GM12872 (cell line): ENCODE measurements around the gene STRBP.

ENCODE experiments used
- TF ChIP-seq, protein P1 (sequence below): IDR thresholded peaks from 3 replicates; pipeline ENCODE4 v1.5.1; 2011; ENCODE audit warnings: low read depth, mild to moderate bottlenecking, low read length, moderate library complexity; ENCODE audit not compliant: insufficient read depth

The STRBP gene

DNA sequence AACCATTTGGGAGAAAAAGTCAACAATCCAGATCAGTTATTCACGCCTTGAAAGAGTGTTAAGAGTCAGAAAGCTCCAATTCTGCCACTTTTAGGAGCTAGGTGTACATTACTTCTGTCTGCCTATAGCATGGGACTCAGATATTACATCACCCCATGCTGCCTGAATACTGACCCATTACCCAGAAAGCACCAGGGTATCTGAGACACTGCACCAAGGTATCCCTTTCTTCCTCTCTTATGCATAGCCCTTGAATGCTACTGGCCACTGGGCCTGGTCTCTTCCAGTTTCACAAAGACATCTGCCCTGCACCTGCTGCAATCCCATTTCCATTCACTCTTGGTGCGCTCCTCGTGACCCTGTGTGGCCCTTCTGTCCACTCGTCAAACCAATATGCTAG is 2.6 kb downstream of the STRBP start:
- TF ChIP-seq, protein P1, sequence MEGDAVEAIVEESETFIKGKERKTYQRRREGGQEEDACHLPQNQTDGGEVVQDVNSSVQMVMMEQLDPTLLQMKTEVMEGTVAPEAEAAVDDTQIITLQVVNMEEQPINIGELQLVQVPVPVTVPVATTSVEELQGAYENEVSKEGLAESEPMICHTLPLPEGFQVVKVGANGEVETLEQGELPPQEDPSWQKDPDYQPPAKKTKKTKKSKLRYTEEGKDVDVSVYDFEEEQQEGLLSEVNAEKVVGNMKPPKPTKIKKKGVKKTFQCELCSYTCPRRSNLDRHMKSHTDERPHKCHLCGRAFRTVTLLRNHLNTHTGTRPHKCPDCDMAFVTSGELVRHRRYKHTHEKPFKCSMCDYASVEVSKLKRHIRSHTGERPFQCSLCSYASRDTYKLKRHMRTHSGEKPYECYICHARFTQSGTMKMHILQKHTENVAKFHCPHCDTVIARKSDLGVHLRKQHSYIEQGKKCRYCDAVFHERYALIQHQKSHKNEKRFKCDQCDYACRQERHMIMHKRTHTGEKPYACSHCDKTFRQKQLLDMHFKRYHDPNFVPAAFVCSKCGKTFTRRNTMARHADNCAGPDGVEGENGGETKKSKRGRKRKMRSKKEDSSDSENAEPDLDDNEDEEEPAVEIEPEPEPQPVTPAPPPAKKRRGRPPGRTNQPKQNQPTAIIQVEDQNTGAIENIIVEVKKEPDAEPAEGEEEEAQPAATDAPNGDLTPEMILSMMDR, result no peak

DNA sequence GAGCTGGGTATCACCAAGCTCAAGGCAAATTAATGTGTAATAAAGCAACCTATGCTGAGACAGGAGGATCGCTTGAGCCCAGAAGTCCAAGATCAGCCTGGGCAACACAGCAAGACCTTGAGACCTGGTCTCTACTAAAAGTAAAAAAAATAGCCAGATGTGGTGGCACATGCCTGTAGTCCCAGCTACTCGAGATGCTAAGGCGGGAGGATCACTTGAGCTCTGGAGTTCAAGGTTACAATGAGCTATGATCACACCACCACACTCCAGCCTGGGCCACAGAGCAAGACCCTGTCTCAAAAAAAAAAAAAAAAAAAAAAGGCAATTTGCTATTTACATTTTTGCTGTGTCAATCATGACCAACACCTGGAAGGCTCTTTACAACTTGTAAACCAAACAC is 5.2 kb downstream of the STRBP start:
- TF ChIP-seq, protein P1, result no peak

DNA sequence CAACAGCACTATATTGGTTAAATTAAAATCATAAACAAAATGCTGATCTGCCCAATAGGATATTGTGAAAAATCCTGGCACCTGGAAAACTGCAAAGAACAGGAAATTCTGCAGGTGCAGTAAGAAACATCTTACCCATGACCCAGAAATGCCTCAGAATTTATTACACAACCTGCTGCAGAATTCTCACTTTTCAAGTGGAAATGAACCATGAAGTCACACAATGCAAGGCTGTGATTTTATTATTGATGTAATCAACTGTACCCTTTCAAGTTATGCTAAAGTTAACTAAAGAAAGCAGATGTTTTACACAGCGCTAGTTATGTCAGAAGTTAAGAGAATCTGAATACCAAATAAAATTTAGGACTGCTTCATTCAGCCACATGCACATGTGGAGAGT is 6.0 kb downstream of the STRBP start:
- TF ChIP-seq, protein P1, result no peak

DNA sequence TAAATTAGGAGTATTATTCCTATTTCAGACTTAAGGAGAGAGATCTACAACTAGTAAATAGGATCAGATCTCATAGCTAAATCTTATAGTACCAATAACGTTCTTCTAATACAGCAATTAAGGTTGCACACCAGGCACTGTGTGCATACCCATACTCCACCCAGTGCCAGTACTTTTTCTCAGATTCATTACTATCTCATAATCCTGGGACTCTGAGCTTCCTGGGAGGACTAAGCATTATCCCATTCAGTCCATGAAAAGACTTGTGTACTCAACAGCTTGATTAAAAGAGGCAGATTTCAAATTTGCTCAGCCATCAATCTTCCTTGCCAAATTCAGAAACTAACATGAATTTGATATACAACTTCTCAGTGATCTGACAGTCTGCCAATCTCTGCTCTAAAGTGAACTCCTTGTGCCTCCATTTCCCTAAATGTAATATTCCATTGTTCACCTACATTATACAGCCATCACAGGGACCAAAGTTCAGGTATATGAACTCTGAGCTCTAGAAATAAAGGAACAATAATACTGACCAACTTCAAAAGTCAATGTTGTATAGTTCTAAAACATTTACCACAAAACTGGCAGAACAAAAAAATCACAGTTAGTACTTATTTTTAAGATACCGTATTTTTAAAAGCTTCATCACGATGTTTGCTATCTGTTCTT is 7.2 kb downstream of the STRBP start:
- TF ChIP-seq, protein P1, result no peak

DNA sequence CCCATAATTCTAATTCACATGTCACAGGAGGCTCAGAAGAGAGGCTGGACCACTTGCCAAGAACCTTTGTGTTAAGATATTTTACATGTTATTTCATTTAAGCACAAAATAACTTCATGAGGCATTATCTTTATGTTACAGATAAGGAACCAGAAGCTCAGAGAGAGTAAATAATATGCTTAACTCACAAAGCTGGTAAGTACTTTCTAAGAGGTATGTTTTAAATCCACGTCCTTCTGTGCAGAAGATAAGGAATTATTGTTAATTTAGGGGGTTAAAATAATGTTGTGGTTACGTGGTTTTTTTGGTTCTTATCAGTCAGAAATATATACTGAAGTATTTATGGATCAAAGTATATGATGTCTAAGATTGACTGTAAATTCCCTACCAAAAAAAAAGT is 8.0 kb downstream of the STRBP start:
- TF ChIP-seq, protein P1, result no peak

DNA sequence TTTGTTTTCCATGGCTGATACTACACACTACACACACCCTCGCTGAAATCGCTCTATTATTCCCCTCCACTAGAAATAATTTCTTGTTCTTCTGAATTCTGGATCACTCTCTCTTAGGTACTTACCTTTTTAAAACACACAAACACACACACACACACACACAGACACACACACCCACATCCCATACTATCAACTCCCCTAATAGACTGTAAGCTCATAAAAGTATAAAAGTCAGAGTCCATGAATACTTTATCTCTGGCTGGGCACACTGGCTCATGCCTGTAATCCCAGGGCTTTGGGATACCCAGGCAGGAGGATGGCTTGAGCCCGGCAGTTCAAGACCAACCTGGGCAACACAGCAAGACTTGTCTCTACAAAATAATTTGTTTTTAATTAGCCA is 11.1 kb downstream of the STRBP start:
- TF ChIP-seq, protein P1, result no peak

DNA sequence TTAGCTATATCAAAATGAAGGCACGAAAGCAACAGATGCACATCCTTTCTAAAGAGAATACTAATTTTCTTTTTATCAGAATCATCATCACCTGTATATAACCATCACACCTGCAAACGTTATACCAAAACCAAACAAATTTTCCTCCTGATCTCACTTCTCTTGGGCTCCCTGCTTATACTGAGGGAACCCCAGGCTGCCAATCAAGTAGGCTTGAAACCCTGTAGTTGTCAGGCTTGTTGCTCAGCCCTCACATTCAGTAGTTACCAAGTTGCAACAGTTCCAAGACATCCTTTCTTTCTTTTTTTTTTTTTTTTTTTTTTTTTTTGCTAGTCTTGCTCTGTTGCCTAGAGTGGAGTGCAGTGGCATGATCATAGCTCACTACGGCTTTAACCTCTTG is 12.7 kb downstream of the STRBP start:
- TF ChIP-seq, protein P1, result no peak
